Astrocyte (in vitro differentiated cells and primary cell): ENCODE measurements around the gene CSMD2. TPM values are rescaled to one million over a fixed set of nuclear protein-coding genes. Genes with fewer than 3 reads are reported as not detected.

Experiments used
- DNase-seq: peaks from one replicate; pipeline ENCODE4 v3.0.0-alpha.2; 2010; ENCODE audit warnings: low read depth
- FAIRE-seq: peaks from 2 replicates; lab custom pipeline; 2011; peaks lifted over from hg19 to GRCh38; lab: Jason Lieb, UNC
- H2AFZ ChIP-seq: 2 replicates; pipeline ENCODE4 v1.6.0; 2012; ENCODE audit warnings: low read depth, low read length, inconsistent platforms
- H3K27ac ChIP-seq: 2 replicates; pipeline ENCODE4 v1.5.1; 2011; ENCODE audit warnings: low read depth, low read length, inconsistent platforms
- H3K27me3 ChIP-seq: 2 replicates; pipeline ENCODE4 v1.6.0; 2011; ENCODE audit warnings: low read length, inconsistent platforms; ENCODE audit not compliant: insufficient read depth
- H3K36me3 ChIP-seq: 2 replicates; pipeline ENCODE4 v1.5.1; 2011; ENCODE audit warnings: low read length, inconsistent platforms; ENCODE audit not compliant: insufficient read depth
- H3K4me1 ChIP-seq: 2 replicates; pipeline ENCODE4 v1.5.1; 2011; ENCODE audit warnings: low read length, inconsistent platforms; ENCODE audit not compliant: insufficient read depth
- H3K4me2 ChIP-seq: 2 replicates; pipeline ENCODE4 v1.6.0; 2012; ENCODE audit warnings: low read length, inconsistent platforms
- H3K4me3 ChIP-seq: 2 replicates; pipeline ENCODE4 v1.5.1; 2011; ENCODE audit warnings: low read depth, mild to moderate bottlenecking, low read length, inconsistent platforms; ENCODE audit not compliant: insufficient read depth
- H3K79me2 ChIP-seq: 2 replicates; pipeline ENCODE4 v1.6.0; 2012; ENCODE audit warnings: mild to moderate bottlenecking, low read length, inconsistent platforms; ENCODE audit not compliant: insufficient read depth
- H3K9ac ChIP-seq: 2 replicates; pipeline ENCODE4 v1.6.0; 2012; ENCODE audit warnings: mild to moderate bottlenecking, low read length, inconsistent platforms
- H3K9me3 ChIP-seq: 2 replicates; pipeline ENCODE4 v1.5.1; 2012; ENCODE audit warnings: low read depth, mild to moderate bottlenecking, low read length, inconsistent platforms; ENCODE audit not compliant: insufficient read depth
- H4K20me1 ChIP-seq: 2 replicates; pipeline ENCODE4 v1.6.0; 2012; ENCODE audit warnings: low read length, inconsistent platforms; ENCODE audit not compliant: insufficient read depth
- H3K27ac Mint-ChIP-seq: one replicate; pipeline ENCODE4 v1.8.0; 2021; ENCODE audit warnings: mild to moderate bottlenecking, mixed read lengths; ENCODE audit not compliant: unreplicated experiment
- H3K27me3 Mint-ChIP-seq: one replicate; pipeline ENCODE4 v1.8.0; 2021; ENCODE audit warnings: low read depth, mixed read lengths; ENCODE audit not compliant: unreplicated experiment
- H3K36me3 Mint-ChIP-seq: one replicate; pipeline ENCODE4 v1.8.0; 2021; ENCODE audit warnings: low read depth, mixed read lengths; ENCODE audit not compliant: unreplicated experiment
- H3K4me1 Mint-ChIP-seq: one replicate; pipeline ENCODE4 v1.8.0; 2021; ENCODE audit warnings: low read depth, mixed read lengths; ENCODE audit not compliant: unreplicated experiment
- H3K4me3 Mint-ChIP-seq: one replicate; pipeline ENCODE4 v1.8.0; 2021; ENCODE audit warnings: mild to moderate bottlenecking, moderate library complexity, mixed read lengths; ENCODE audit not compliant: unreplicated experiment
- H3K9me3 Mint-ChIP-seq: one replicate; pipeline ENCODE4 v1.8.0; 2021; ENCODE audit warnings: mild to moderate bottlenecking, mixed read lengths; ENCODE audit not compliant: unreplicated experiment
- CTCF ChIP-seq: IDR thresholded peaks from 2 replicates; pipeline ENCODE4 v1.5.1; 2011; ENCODE audit warnings: low read depth, mild to moderate bottlenecking, inconsistent platforms, low read length, moderate library complexity; ENCODE audit not compliant: insufficient read depth
- EZH2 ChIP-seq: IDR thresholded peaks from 2 replicates; pipeline ENCODE4 v1.6.1; 2012; ENCODE audit warnings: mild to moderate bottlenecking, low read length, inconsistent platforms; ENCODE audit not compliant: insufficient read depth
- total RNA-seq: library from RNA; stranded (reverse); gene quantifications from 2 replicates; pipeline ENCODE4 v1.2.1, GENCODE V29; 2021

CSMD2 gene
- total RNA-seq, 1 donor from 2014 or later = 11.1 TPM

DNA sequence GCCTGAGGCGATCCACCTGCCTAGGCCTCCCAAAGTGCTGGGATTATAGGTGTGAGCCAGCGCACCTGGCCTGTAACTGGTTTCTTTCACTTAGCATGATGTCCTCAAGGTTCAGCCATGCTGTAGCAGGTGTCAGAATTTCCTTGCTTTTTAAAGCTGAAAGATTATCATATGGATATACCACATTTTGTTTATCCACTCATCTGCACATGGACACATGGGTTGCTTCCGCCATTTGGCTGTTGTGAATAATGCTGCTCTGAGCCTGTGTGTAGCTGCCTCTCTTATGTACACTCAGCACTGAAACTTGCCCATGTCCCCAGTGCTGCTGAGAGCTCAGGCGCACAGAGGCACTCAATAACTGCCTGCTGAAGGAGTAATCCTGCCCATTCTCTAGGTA, 11.8 kb downstream of the CSMD2 start:
- no peaks in the 10 kb centered on the region for H3K9me3 ChIP-seq
- no peaks in the 10 kb centered on the region for H3K27me3 ChIP-seq
- no peak overlapping the region for H3K27ac ChIP-seq
- no peak overlapping the region for H2AFZ ChIP-seq
- Mint-ChIP-seq H3K9me3 (no peaks in the 10 kb centered on the region), H3K4me1 (no peaks in the 10 kb centered on the region), H3K36me3 (peaks cover 3% of the 10 kb centered on the region), H3K27me3 (peaks cover 5% of the 10 kb centered on the region), H3K4me3 (no peak overlapping the region), H3K27ac (no peak overlapping the region)
- no peak overlapping the region for H3K4me2 ChIP-seq
- H3K9ac ChIP-seq = no peak overlapping the region
- H3K36me3 ChIP-seq = no peaks in the 10 kb centered on the region
- TF ChIP-seq CTCF = no peak
- no peak for TF ChIP-seq EZH2
- no peak overlapping the region for H3K4me3 ChIP-seq
- FAIRE-seq = no peak
- DNase-seq = no peak
- peaks cover 48% of the 10 kb centered on the region for H3K79me2 ChIP-seq
- H3K4me1 ChIP-seq = no peaks in the 10 kb centered on the region
- H4K20me1 ChIP-seq = peaks cover 71% of the 10 kb centered on the region

- Mint-ChIP-seq H3K27me3 (peaks cover 5% of the 10 kb centered on the region), H3K36me3 (peaks cover 6% of the 10 kb centered on the region), H3K9me3 (no peaks in the 10 kb centered on the region), H3K27ac (no peak overlapping the region), H3K4me1 (no peaks in the 10 kb centered on the region), H3K4me3 (no peak overlapping the region)
- no peak overlapping the region for H3K9ac ChIP-seq
- H3K4me3 ChIP-seq = no peak overlapping the region
- no peak for DNase-seq
- H3K27ac ChIP-seq = no peak overlapping the region
- peaks cover 72% of the 10 kb centered on the region for H4K20me1 ChIP-seq
- FAIRE-seq = no peak
- no peak overlapping the region for H3K4me2 ChIP-seq
- TF ChIP-seq CTCF = no peak
- no peak for TF ChIP-seq EZH2
- no peaks in the 10 kb centered on the region for H3K4me1 ChIP-seq
- H2AFZ ChIP-seq = no peak overlapping the region
- no peaks in the 10 kb centered on the region for H3K36me3 ChIP-seq
- H3K79me2 ChIP-seq = peaks cover 25% of the 10 kb centered on the region
- H3K9me3 ChIP-seq = no peaks in the 10 kb centered on the region
- H3K27me3 ChIP-seq = no peaks in the 10 kb centered on the region
Observed at GRCh38 chr1:34149501-34149900, 15.5 kb downstream of the CSMD2 start.

GRCh38 chr1:34147301-34147700, 17.7 kb downstream of the CSMD2 start:
- H3K79me2 ChIP-seq = peaks cover 14% of the 10 kb centered on the region
- H2AFZ ChIP-seq = no peak overlapping the region
- Mint-ChIP-seq H3K4me3 (no peak overlapping the region), H3K36me3 (peaks cover 6% of the 10 kb centered on the region), H3K27me3 (peaks cover 5% of the 10 kb centered on the region), H3K4me1 (no peaks in the 10 kb centered on the region), H3K9me3 (no peaks in the 10 kb centered on the region), H3K27ac (no peak overlapping the region)
- no peaks in the 10 kb centered on the region for H3K9me3 ChIP-seq
- H3K36me3 ChIP-seq = no peaks in the 10 kb centered on the region
- H3K27ac ChIP-seq = no peak overlapping the region
- H3K9ac ChIP-seq = no peak overlapping the region
- DNase-seq = no peak
- no peak for FAIRE-seq
- H3K4me2 ChIP-seq = no peak overlapping the region
- H3K4me1 ChIP-seq = no peaks in the 10 kb centered on the region
- H4K20me1 ChIP-seq = peaks cover 78% of the 10 kb centered on the region
- H3K4me3 ChIP-seq = no peak overlapping the region
- no peak for TF ChIP-seq CTCF
- no peak for TF ChIP-seq EZH2
- no peaks in the 10 kb centered on the region for H3K27me3 ChIP-seq
